HG03135 (cell line): ENCODE measurements around the gene IFI16.
A peak's percentile ranks its signal among the peaks of the same experiment; 100 is the strongest.
"Not testable (repeated sequence)": the region's sequence is repeated elsewhere in the genome, so short reads cannot be mapped to it uniquely, and the experiment has no call there.

ENCODE experiments used
- ATAC-seq: cut with Tn5 transposase; IDR thresholded peaks from one replicate; pipeline ENCODE4 v1.9.1; 2021; ENCODE audit warnings: mild to moderate bottlenecking, moderate library complexity; ENCODE audit not compliant: unreplicated experiment

The IFI16 gene

DNA sequence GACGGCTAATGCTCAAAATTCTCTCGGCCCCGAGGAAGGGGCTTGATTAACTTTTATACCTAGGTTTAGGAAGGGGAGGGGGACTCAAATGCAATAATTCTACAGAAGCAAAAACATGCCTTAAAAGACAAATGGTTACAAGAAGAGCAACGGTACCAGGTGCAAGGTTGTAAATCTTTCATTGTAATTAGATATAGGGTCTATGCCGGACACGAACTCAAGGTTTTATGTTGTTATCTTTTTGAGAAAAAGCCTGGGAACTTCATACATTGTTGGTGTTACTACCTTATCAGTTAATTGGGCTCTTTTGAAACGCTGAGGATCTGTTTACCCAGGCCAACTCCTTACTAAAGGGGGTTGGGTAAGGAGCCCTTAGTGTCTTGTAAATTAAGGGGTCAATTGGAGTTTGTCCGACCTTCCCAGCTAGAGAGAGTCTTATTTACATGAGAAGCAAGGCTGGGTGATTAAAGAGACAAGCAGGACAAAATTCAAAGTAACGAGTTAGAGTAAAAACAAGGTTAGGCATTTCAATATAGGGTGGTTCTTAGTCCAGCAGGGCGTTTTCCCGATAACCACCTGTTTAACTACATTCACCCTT, 3.4 kb upstream of the IFI16 start:
- not testable (repeated sequence) for ATAC-seq

DNA sequence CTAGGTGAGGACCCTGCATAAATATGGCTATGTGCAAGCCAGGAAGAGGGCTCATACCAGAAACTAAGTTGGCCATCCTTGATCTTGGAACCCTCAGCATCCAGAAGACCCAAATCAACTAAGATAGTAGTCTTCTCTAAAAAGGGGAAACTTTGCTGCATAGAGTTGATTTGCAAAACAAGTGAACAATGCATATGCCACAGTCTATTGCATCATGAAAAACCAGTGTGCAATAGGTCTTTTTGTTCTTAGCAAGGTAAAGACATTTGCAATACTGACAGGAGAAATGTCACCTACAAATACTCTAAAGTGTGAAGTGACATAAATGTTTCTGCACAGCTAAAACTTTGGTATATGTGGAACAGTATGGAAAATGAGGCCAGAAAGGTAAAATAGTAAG, 2.0 kb upstream of the IFI16 start:
- ATAC-seq: no peak

DNA sequence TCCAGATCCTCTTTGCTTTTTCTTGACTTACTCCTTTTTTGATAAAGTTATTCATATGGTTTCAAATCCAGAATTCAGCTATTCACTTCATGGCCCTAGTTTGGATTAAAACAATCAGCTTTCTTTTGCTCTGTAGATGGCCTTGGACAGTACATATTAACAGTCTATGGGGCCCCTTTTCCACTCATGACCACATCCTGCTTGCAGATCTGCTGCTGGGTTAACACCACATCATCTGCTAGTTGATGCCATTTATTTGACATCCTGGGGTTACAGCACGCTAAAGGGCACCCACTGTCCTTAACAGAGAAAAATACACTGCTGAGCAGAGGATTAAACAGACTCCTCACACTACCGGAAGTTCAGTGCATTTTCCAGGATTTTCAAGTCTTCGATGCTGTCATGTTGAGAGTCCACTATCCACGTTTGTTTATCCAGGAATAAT, 941 bp upstream of the IFI16 start:
- peak; percentile 76 for ATAC-seq

DNA sequence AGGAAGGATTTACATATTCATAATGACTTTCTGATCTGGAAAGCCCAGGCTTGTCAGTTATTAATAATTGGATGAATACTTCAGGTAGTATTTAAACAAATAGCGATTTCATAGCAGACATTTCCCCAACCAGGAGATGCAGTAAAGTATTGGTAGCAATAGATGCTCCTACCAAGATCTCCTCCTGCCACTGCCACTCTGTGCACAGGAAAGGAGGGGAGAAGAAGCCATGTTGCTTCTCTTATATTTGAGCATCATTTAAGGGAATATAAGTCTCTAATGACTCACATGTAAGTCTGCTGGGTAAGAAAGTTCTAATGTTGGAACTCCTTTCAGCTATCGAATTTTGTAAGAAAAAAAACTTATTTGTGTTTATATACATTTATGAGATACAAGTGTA, 420 bp upstream of the IFI16 start:
- ATAC-seq: no peak

DNA sequence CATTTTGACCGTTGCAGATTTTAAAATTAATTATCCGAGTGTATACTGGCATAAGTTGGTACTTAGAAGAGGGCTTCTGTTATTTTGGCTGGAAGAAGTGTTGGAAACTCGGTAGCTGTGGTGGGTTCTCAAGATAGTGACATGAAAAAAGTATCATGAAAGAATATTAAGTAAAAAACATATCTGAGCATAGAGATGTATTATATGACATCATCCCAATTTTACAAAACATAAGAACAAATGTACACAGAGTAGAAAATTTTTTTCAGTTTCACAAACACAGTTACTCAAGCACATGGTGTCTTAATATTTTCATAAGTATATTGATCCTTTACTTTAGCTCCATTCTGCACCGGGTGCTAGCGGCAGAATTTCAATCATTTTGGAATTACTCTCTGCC, 684 bp downstream of the IFI16 start:
- no peak for ATAC-seq

DNA sequence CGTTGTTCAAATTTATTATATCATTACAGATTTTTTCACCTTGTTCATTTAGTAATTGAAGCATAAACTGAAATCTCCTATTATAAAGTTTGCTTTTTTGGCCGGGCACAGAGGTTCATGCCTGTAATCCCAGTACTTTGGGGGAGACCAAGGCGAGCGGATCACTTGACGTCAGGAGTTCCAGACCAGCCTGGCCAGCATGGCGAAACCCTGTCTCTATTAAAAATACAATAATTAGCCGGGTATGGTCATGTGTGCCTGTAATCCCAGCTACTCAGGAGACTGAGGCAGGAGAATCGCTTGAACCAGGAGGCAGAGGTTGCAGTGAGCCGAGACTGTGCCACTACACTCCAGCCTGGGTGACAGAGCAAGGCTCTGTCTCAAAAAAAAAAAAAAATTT, 1.3 kb downstream of the IFI16 start:
- ATAC-seq: not testable (repeated sequence)

DNA sequence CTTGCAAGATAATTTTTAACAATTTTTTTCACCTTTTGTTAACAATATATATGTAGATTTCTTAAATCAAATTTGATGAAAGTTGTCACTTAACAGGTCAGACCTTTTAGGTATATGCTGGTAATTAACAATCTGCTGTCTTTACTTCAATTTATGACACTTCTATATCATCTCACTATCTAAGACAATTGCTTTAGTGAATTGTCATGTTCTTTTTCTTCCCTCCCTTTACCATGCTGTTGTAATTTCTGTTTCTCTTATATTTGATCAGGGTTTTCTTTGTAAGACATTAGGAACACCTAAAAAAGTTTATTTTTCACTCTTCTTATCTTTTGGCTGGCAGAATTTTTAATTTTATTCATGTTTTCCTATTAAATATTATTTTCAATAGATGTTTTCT, 2.0 kb downstream of the IFI16 start:
- ATAC-seq: no peak

DNA sequence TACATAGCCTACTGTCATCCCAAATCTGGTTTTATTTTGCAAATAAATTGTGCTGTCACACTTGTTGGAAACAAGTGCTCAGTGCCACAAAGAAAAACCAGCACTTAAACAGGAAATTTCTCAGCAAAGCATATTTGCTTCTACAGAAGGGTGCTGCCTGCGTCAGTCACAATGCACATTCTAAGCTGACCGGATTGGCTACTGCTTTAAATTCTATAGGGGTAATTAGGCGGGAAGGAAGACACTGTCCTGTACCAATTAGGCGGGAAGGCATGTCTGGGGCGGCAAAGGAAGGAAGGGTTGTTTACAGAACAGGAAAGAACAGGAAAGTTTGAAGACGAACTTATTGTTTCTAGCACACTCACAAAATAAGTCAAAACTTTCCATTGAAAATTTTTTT, 2.8 kb downstream of the IFI16 start:
- ATAC-seq: peak; percentile 27

DNA sequence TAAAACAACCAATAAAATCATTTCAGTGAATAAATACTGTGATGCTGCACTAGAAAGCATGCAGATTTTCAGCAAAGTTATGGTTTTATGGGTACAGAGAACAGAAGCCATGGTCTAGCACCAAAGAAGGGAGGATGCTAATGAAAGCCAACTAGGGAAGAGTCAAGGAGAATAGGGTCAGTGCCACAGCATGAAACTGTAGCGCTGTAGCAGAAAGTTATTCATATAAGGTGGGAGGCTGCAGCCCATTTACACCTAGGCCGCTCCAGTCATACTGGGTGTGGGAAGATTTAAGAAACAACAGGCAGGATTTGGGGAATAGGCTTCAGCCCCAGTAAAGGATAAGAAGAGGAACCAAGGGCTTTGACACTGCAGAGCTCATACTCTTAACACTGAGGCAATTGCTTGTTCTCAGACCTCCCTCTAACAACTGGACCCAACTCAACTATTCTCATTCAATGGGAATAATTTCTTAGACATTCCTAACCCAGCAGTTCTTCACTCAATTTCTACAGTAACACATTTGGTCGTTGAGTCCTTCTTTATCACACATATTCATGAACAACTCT, 4.4 kb downstream of the IFI16 start:
- no peak for ATAC-seq

DNA sequence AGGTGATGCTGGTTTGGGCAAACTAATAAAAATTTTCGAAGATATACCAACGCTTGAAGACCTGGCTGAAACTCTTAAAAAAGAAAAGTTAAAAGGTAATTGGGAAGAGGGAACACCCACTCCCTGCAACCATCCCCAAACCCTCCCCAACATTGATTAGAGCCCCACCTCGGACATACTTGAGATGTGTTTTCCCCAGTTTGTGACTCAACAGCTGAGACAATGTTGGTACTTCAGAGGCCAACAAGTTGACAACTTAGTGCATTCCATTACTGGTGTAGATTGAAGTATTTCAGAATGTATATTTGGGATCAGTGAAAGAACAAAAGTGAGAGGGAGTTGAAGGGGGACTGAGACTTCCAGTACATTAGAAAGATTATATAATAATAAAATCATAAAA, 5.1 kb downstream of the IFI16 start:
- no peak for ATAC-seq

DNA sequence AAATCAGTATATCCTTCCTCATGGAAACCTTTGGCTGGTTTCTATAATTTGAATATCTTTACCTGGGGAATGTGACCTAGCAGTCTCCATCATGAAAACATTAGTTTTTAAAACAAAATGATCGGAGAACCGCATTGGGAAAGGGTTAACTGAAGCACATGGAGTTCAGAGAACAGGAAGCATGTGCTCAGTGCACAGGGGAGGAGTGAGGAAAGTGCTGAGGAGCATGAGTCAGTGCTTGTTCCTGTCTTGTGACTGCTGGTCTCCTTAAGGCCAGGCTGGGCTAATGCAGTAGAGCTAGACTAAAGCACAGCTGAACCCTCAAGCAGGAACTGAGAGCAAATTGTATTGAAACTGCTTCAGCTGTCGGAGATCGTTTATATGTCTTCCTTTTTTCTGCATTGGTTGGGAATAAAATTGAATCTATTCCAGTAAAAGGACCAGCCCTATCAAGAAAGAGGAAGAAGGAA, 5.8 kb downstream of the IFI16 start:
- peak; percentile 93 for ATAC-seq

DNA sequence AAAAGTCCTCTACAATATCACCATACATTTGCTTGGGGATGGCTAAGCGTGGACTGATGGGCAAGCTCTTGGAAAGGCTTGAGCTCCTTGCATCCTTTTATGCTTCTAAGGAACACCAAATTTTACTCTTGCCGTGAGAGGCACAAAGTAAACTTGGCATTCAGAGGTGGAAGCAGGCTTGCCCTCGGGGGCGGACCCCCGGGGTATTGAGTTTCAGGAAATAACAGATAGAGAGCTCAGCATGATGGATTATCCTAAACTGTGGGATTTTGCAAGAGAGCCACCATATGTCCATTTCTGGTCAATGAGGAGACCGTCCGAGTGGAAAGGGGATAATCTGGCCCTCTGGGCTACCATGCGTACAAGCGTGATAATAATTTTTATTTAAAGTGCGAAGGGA, 14.0 kb downstream of the IFI16 start:
- ATAC-seq: no peak

DNA sequence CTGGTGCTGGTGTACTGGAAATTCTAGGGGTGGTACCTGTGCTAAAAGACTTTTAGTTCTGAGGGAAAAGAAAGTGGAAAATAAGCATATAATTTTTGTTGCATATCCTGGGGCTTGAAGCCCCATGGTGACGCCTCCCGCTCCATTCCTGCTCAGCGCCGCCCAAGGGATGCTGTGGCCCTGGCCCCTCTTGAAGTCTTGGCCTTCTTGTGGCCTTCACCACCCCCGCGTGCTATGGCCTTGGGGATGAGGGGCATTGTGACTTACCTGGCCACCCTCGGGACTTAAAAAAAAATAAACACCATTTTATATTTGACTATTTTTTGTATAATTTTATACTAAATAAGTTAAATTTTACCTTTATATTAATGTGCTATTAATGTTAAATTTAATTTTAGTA, 15.3 kb downstream of the IFI16 start:
- no peak for ATAC-seq

DNA sequence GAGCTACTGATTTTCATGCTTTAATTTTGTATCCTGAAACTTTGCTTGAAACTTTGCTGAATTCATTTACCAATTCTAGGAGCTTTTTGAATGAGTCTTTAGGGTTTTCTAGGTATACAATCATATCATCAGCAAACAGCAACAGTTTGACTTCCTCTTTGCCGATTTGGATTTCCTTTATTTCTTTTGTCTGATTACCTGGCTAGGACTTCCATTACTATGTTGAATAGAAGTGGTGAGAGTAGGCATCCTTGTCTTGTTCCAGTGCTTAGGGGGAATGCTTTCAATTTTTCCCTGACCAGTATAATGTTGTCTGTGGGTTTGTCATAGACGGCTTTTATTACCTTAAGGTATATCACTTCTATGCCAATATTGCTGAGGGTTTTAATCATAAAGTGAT, 17.1 kb downstream of the IFI16 start:
- ATAC-seq: not testable (repeated sequence)

DNA sequence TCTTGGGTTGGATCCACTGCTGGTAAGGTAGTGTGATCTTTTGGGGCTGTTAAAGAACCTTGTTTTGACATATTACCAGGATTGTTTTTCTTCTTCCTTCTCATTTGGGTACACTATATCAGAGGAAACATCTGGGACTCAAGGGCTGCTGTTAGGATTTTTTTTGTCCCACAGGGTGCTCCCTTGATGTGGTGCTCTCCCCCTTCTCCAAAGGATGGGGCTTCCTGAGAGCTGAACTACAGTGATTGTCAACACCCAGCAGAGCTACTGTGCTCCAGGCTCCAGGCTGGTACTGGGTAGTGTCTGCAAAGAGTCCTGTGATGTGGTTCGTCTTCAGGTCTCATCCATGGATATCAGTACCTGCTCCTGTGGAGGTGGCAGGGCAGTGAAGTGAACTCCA, 20.6 kb downstream of the IFI16 start:
- ATAC-seq: no peak

DNA sequence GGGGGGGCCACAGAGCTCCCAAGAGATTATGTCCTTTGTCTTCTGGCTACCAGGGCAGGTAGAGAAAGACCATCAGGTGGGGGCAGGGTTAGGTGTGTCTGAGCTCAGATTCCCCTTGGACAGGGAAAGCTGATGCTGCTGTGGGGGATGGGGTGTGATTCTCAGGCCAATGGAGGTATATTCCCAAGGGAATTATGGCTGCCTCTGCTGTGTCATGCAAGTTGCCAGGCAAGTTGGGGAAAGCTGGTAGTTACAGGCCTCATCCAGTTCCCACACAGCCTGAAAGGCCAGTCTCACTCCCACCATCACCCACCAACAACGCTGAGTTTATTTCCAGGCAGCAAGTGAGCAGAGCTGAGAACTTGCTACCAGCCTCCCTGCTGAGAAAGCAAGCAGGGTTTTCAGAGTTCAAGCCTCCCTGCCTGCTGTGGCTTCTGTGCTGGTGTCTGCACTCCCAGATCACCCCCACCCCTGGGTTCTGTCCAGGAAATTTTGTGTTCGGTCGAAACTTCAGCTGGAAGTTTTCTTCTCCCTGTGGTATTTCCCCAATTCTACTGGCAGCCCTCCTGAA, 21.3 kb downstream of the IFI16 start:
- no peak for ATAC-seq

DNA sequence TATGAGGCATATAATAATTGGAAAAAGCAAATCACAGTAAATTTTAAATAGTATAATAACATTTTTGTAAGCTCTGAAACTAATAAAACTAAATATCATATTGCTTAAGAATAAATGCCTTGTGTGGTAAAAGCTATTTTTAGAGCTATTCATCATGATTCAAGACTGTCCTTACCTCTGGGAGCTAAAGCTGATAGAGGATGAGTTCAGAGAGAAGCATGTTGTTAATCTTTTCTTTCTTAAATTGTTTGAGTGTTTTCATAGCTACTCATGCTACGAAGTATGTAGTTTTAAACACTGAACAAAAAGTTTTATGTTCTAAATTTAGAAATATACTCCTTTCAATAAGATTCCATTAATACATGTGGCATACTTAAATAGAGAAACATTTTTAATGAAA, 30.5 kb downstream of the IFI16 start:
- no peak for ATAC-seq

DNA sequence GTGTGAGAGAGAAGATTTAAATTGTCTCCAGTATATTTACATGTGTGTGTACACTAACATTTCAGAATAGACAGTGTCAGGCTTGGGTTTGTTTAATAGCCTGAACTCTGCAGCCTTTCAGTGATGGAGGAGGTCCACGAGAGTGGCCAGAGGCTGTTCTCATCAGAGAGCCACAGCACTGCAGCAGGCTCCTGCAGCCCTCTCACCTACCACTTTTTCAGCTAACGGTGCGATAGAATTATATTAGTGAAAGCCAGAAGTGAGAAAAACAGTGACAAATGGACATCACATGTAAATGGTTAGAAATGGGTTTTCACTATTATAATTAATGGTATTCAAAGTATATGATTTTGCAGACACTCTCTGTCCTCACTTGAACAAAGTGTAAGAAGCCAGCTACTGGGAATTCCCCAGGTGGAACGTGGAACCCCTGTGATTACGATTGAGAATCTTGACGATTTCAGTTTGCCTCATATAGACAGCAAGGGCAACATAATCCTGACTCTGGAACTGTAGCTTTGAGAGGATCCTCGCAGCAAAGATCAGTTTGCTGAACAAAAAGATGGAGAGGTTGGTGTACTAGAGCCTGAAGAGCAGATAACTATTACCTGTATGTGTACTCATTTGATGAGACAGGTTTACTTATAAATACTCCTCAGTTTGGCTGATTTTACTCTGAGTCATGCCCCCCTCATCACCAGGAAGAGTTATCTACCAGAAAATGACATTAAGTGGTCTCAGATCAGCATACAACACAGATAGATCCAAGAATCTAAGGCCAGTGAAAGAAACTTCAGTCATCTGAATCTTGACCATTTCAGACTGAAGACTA, 31.4 kb downstream of the IFI16 start:
- ATAC-seq: no peak

DNA sequence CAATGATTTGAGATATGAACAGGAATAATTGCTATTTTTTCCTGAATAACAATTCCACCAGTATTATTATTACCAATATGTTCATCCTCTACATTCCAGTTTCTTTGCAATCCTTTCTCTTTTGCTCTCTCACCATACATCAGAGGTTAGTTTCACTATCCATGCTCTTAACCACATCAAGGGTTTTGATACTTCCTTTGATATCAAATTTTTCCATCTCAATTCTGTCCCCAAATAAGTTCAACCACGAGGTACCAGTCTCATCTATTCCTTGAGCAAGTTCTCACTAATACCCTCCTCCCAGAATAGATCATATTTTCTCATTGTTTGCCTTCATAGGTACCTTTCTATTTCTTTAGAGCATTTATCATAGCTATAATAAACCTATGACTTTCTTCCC, 36.8 kb downstream of the IFI16 start:
- not testable (repeated sequence) for ATAC-seq

DNA sequence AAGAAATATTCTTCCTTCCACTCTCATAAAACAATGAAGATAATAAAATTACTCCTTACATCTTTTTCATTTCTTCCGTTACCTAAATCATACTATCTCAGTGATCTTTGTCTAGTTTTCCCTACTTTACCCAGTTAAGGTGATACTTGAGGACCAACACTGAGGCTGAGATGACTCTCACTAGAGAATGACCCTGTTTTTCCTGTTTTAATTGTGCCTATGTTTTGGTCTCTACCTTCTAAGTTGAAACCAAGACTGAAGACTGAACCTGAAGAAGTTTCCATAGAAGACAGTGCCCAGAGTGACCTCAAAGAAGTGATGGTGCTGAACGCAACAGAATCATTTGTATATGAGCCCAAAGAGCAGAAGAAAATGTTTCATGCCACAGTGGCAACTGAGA, 41.7 kb downstream of the IFI16 start:
- ATAC-seq: no peak

DNA sequence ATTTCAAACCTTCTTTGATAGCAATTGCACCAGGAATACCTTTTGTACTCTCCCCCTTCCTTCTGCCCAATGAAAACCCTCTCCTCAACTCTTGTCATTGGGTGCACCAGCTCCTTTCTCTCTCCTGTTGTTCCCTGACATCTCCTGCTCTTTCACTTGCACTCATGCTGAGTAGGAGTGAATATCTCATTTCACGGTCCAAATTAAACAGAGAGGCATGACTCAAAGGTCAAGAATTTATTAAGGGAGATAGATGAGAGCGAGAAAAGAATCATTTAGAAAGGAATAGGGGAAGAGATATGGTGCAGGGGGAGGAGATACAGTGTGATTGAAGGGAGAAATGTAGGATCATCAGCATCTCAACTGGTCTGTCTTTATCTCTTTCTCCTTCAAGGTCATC, 44.7 kb downstream of the IFI16 start:
- no peak for ATAC-seq

DNA sequence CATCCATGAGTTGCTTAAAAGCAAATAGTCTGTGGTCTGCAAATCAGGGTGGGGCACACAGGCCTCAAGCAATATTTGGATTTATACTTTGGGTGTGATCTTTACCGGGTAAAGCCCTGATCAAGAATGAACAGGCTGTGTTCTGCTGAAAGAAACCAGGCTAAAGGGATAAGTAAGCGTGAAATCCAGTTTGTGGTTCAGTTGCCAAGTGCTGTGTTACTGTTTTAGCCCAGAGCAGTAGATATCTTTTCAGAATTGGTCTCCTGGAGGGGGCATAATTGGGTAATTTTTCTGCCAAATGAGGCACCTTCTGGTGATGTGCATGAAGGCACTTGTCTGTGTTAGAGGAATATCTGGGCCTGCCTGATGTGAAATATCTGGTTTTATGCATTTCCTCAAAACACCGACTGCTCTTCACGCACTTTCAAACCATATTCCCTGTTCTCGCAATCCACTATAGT, 45.5 kb downstream of the IFI16 start:
- ATAC-seq: no peak
